Activated naive CD4-positive, alpha-beta T cell treated with anti-CD3 and anti-CD28 coated beads, Interleukin-2, amount 50 U/mL, for 72 hours (primary cell): ENCODE results near the gene SHROOM2. TPM values are rescaled to one million over a fixed set of nuclear protein-coding genes. Genes with fewer than 3 reads are reported as not detected.

ENCODE experiments used
- ATAC-seq, 2 donors: fragments of 150-1000 bp; cut with Tn5 transposase; 2 replicates each; pipeline ENCODE4 v1.10.0; 2021; ENCODE audit warnings: mild to moderate bottlenecking in 2 of 2, moderate library complexity in 2 of 2
- DNase-seq, 2 donors: peaks; one replicate each; pipeline ENCODE4 v3.0.0; 2021 to 2022; ENCODE audit warnings: low spot score in 2 of 2
- H3K27ac Mint-ChIP-seq, 2 donors: one replicate each; pipeline ENCODE4 v1.8.0; 2022; ENCODE audit warnings: mild to moderate bottlenecking in 2 of 2, mixed read lengths in 2 of 2
- H3K36me3 Mint-ChIP-seq, 2 donors: one replicate each; pipeline ENCODE4 v1.8.0; 2022; ENCODE audit warnings: mixed read lengths in 2 of 2
- H3K9me3 Mint-ChIP-seq, 2 donors: one replicate each; pipeline ENCODE4 v1.8.0; 2022; ENCODE audit warnings: mixed read lengths in 2 of 2
- total RNA-seq, 2 donors: library from RNA; stranded (reverse); gene quantifications; one replicate each; pipeline ENCODE4 v1.2.3, GENCODE V29; 2022

Gene SHROOM2
- total RNA-seq, 2 donors from 2014 or later, result not detected

DNA sequence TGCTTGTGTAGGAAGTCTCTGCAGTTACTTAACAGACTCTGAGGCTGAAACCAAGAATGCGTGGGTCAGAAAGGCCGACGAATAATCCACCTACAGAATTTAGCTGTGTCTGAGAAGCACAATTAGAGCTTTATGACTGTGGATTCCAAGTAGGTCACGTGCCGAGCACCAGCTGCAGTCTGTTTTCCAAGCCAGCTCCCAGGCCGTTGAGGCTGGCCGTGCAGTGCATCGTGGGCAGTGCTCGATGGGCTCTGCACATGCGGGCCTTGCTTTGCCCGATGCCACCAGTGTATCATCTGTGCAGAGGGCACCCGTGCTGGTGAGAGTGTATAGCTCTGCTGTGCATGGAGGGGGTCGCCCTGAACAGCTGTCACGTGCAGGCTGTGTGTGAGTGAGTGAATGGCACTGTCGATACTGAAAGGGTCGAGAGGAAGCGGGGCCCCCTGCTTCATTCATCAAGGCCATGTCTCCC, 113.4 kb downstream of the SHROOM2 start:
- ATAC-seq (peak in 1 of 2 donors; percentile 78), DNase-seq (no peak)
- H3K9me3 Mint-ChIP-seq, result no peaks in the 10 kb centered on the region
- H3K27ac Mint-ChIP-seq, result no peak overlapping the region
- H3K36me3 Mint-ChIP-seq, result no peaks in the 10 kb centered on the region

DNA sequence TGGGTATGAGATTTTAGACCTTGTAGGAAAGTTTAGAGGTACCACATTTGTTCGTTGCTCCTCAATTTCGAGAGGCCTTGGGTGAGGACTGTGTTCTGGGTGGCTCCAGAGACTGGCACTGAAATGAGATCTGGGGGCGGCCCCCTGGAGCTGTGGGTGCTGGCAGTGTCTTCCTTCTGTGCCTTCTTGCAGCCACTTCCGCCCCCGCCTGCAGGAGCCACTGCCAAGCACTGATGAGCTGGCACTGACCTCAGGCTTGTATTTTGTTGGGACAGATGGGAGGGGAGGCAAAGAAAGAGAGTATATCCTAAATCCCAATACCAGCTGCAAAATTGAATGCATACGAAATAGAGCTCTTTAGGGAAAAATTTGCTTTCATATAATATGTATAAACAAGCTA, 116.4 kb downstream of the SHROOM2 start:
- H3K9me3 Mint-ChIP-seq, result no peaks in the 10 kb centered on the region

DNA sequence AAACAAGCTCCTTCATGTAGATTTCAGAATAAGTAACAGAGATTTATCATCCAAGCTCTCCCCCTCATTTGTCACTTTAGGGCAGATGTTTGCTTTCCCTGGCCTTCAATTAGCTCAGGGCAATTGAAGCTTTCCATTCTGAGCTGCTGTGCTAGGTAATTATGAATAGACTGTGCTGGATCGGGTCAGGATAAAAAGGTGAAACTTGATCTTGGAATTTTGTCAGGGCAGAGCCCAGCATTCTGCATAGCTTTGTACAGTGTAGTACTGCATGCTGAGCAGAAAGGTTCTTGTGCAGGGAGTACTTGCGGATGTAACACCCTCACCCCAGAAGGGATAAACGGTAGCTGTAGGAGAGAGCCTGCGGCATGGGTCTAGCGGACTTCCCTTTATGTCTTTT, 116.9 kb downstream of the SHROOM2 start:
- Mint-ChIP-seq H3K9me3 (no peaks in the 10 kb centered on the region), H3K27ac (no peak overlapping the region), H3K36me3 (no peaks in the 10 kb centered on the region)
- no peak for DNase-seq
- no peak for ATAC-seq

More for the DNA sequence above, 116.4 kb downstream of the SHROOM2 start:
- Mint-ChIP-seq H3K36me3 (no peaks in the 10 kb centered on the region), H3K27ac (no peak overlapping the region)
- no peak for ATAC-seq
- DNase-seq, result no peak

DNA sequence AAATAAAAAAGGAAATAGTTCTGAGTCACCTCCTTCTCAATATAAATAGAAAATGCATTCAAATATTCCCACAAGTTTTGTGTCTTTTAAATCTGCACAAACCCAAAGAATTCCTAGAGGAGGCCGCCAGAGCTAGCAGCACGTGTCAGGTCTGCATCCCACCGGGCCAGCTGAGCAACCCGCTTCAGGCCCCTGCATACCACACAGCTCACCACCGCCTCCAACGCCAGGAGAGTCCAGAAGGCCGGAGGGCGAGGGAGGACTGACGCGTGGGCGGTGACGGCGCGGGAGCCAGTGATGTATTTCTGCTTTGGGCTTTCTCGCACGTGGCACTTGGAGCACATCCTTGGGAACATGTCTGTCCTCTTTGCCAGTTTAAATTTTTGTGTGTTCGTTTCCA, 119.1 kb downstream of the SHROOM2 start:
- Mint-ChIP-seq H3K27ac (no peak overlapping the region), H3K9me3 (no peaks in the 10 kb centered on the region), H3K36me3 (no peaks in the 10 kb centered on the region)
- ATAC-seq, result no peak
- DNase-seq, result no peak

DNA sequence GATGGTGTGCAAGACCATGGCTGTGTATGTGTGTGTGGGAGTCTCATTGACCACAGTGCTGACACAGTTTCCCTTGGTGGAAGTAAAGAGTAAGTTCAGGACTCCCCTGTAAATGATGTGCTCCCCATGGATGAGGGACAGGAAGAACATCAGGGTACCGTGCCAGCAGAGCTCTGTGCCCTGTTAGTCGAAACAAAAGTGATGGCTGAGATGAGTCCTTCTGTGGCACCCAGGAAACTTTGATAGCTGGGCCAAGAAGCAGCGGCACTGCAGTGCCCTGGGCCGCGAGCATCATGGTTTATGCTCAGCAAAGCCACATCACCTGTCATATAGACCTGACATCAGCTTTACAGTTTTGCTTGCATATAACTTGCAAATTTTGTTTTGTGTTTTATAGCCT, 119.5 kb downstream of the SHROOM2 start:
- ATAC-seq, result peak in 1 of 2 donors; percentile 44

DNA sequence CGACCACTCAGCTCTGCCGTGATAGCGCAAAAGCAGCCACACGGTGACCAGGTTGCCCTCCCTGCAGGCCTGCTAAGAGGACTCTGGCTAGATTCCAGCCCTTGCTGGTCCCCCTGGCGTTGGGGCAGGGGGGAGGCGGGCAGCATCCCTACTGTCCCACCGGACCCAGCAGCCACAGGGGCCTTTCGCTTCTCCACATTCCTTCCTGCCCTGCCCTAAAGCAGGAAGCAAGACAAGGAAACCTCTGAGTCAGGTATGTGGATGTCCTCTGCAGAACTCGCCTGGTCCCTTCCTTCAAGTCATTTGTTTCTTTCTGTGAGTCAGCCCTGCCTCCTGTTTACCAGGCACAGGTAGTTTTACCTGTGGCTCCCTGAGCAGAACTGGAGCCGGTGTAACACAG, 120.7 kb downstream of the SHROOM2 start:
- DNase-seq (no peak), ATAC-seq (no peak)
- Mint-ChIP-seq H3K9me3 (no peaks in the 10 kb centered on the region), H3K27ac (no peak overlapping the region), H3K36me3 (no peaks in the 10 kb centered on the region)

More for the DNA sequence above, 119.5 kb downstream of the SHROOM2 start:
- no peak for DNase-seq
- Mint-ChIP-seq H3K36me3 (no peaks in the 10 kb centered on the region), H3K9me3 (no peaks in the 10 kb centered on the region), H3K27ac (no peak overlapping the region)

DNA sequence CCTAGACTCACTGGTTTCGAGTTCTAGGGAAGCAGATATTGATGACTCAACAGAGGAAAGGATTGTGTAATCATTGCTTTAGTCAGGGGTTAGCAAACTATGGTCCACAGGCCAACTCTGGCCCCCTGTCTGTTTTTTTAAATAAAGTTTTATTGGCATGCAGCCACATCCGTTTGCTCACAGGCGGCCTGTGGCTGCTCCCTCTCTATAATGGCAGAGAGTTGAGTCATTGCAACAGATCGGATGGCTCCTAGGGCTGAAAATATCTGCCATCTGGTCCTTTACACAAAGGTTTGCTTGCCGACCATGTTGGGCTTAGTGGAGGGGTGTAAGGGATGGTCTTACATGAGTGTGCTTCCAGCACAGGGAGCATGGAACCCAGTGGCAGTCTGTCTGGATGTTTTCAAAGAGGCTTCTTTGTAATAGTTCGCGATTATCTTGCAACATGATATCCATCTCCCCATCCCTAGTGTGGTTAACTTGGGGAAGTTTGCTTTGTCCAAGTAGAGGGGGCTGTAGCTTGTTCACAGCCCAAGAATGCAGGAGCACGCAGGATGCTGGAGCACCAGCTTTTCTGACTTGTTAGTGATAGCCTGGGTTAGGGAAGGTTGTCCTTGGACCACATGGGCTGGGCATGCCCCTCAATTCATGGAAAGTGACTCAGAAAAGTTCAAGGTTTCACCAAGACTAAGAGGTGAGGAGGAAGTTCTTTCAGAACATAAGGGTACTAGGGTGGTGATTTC, 121.6 kb downstream of the SHROOM2 start:
- Mint-ChIP-seq H3K9me3 (no peaks in the 10 kb centered on the region), H3K27ac (no peak overlapping the region), H3K36me3 (no peaks in the 10 kb centered on the region)
- DNase-seq, result no peak
- peak in 1 of 2 donors; percentile 18 for ATAC-seq

DNA sequence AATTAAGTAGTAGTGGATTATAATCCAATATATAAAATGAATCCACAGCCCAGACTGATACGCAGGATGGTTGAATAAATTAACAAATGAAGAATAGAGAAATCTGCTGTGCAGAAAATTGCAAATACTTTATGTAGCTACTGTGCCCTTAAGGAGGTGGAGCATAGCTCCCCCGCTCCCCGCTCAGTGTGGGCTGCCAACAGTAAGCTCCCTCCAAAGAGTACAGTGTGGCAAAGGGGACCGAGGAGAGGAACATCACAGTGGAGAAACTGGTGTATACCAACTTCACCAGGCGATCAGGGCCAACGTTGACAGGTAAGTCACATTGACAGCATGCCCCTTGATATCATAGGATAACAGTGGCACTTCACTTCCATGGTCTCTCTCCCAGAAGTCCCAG, 123.0 kb downstream of the SHROOM2 start:
- Mint-ChIP-seq H3K36me3 (no peaks in the 10 kb centered on the region), H3K9me3 (no peaks in the 10 kb centered on the region), H3K27ac (no peak overlapping the region)
- DNase-seq, result no peak
- no peak for ATAC-seq

DNA sequence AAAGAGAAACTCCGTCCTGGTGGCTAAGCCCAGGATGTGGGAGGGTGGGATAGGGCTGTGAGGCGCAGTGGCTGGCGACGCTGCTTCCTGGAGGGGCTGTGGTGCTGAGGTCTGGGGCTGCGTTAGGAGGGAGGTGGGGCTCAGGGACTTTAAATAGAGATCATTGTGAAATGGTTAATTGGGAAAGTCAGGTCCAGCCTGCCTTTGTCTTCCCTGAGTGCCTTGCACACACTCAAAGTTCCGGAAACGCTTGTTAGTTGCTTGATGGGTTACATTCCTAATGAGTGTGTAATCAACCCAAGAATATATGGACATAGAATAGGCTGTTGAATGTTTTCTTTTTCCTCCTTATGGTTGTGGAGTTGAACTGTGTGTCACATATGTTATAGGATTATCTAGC, 125.3 kb downstream of the SHROOM2 start:
- Mint-ChIP-seq H3K27ac (no peak overlapping the region), H3K9me3 (no peaks in the 10 kb centered on the region), H3K36me3 (no peaks in the 10 kb centered on the region)
- DNase-seq (no peak), ATAC-seq (no peak)

DNA sequence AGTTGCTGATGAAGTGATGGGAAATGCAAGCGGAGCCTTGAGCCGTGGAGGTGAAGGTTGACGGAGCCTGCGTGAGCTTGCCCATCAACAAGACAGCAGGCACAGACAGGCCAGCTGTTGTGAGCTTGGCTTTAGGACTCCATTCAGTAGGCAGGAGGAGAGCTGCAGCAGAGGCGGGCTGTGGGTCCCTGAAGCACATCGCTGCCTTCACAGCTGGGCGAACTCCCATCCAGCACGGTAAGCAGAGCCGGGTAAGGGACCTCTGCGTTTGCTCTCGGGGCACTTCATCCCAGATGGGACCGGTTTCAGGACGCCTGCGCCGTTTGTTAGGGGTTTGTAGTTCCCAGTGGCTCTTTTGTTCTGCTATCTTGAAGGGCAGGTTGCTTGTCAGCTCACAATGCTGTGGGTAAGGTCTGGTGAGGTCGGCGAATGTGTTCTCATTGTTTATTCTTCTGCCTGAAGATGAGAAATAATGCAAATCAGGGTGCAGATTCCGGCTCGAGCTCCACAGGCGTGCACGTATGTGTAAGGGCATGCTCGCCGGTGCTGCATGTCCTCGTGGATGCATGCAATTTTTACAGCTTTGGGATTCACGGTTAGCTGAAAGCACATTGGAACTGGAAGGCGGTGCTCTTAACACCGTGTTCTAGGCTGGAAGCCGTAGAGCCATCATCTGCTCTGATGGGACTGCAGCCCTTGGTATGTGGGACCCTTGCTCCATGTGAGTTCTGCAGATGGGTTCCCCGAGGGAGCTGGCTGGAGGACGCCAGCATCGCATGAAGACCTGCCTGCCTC, 126.3 kb downstream of the SHROOM2 start:
- no peaks in the 10 kb centered on the region for H3K9me3 Mint-ChIP-seq
- ATAC-seq, result no peak
- H3K36me3 Mint-ChIP-seq, result no peaks in the 10 kb centered on the region
- no peak overlapping the region for H3K27ac Mint-ChIP-seq
- no peak for DNase-seq

DNA sequence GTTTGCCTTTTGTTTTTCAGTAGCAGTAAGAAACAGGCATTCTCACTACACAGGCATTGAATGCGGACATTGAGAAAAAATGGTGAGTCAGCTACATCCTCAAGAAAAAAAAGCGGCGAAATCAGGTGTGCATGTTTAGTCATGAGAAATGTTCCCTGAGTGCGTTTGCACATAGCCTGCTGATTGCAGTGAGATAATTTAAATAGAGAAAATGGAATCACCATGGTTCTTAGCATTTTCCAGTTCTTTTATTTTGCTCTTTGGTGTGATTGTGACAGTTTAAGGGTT, 126.9 kb downstream of the SHROOM2 start:
- H3K36me3 Mint-ChIP-seq, result no peaks in the 10 kb centered on the region
- no peak overlapping the region for H3K27ac Mint-ChIP-seq
- no peaks in the 10 kb centered on the region for H3K9me3 Mint-ChIP-seq
- DNase-seq, result no peak
- no peak for ATAC-seq

DNA sequence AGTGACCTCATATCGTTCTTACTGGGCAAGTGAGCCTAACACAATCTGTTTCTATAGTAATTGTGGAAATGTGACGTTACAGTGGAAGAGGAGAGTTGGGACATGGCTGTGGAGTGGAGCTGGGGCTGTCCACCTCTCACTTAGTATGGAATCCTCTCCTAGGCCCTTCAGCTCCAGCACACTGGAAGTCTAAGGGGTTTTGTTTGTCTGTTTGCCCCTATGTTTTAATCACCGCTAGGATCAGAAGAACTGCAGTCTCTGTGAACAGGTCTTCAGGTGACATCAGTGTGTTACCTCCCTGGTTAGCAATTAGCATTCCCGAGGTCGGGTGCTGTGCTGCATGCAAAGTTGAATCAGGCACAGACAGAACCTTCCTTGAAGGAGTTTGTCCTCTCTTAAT, 131.6 kb downstream of the SHROOM2 start:
- no peak overlapping the region for H3K27ac Mint-ChIP-seq
- ATAC-seq, result no peak
- no peak for DNase-seq
- no peaks in the 10 kb centered on the region for H3K36me3 Mint-ChIP-seq
- H3K9me3 Mint-ChIP-seq, result no peaks in the 10 kb centered on the region

DNA sequence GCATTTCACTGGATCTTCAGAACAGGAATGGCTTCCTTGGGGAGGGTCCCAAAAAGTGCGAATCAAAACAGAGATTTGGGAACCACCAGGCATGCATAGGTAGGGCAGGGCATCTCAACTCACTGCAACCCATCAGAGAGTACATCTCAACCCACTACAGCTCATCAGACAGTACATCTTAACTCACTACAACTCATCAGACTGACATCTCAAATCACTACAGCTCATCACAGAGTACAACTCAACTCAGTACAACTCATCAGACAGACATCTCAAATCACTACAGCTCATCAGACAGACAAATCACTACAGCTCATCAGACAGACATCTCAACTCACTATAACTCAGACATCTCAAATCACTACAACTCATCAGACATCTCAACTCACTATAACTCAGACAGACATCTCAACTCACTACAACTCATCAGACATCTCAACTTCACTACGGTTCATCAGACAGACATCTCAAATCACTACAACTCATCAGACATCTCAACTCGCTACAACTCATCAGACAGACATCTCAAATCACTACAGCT, 133.5 kb downstream of the SHROOM2 start:
- Mint-ChIP-seq H3K36me3 (no peaks in the 10 kb centered on the region), H3K9me3 (no peaks in the 10 kb centered on the region), H3K27ac (no peak overlapping the region)
- peak in 1 of 2 donors; percentile 55 for ATAC-seq
- DNase-seq, result no peak

DNA sequence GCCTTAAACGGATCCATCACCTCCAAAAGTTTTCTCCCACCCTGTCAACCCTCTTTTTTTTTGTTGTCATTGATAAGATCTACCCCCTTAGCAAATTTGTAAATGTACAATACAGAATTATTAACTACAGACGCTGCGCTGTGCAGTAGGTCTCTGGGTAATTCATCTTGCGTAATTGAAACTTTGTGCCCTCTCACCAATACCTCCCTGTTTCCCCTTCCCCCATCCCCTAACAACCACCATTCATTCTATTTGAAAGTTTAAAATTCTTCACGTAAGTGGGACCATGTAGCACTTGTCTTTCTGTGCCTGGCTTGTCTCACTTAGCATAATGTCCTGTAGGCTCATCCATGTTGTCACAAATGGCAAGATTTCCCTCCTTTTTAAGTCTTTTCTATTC, 135.2 kb downstream of the SHROOM2 start:
- H3K27ac Mint-ChIP-seq, result no peak overlapping the region
- no peaks in the 10 kb centered on the region for H3K9me3 Mint-ChIP-seq
- DNase-seq (no peak), ATAC-seq (no peak)
- H3K36me3 Mint-ChIP-seq, result no peaks in the 10 kb centered on the region

DNA sequence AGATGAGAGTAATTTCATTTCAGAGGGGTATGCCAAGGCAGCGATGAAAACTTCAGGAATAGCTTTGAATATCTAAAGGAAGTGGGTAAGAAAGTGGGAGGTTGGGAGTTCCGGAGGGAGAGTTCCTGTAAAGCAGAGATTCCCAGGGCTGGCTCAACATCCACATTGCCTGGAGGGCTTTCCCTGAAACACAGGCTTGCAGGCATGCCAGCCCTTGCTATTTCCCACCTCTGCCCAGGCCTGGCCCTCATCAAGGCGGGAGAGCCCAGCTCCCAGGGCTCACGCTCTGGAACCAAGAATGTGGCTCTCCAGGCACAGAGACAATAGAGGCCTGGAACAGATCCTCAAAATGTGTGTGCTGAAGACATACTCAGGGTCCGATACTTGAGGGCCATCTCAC, 137.1 kb downstream of the SHROOM2 start:
- no peak overlapping the region for H3K27ac Mint-ChIP-seq
- no peaks in the 10 kb centered on the region for H3K9me3 Mint-ChIP-seq
- no peaks in the 10 kb centered on the region for H3K36me3 Mint-ChIP-seq
- no peak for DNase-seq
- ATAC-seq, result no peak

DNA sequence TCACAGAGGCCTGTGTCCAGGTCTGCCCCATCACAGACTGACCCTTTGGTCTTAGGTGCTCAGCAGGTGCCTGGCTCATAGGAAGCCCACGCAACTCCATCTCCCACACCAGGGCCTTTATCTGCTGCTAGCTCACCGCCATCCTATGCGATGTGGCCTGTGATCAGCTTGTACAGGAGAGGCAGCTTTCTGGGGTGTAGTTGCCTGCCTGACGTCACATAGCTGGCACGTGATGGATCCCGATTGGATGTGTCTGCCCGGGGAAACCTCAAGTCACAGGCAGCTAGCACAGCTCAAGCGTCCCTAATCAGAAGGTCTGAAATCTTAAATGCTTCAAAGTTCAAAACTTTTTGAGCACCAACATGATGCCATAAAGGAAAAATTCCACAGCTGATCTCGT, 139.8 kb downstream of the SHROOM2 start:
- Mint-ChIP-seq H3K9me3 (no peaks in the 10 kb centered on the region), H3K36me3 (no peaks in the 10 kb centered on the region), H3K27ac (no peak overlapping the region)
- DNase-seq, result no peak
- ATAC-seq, result no peak

DNA sequence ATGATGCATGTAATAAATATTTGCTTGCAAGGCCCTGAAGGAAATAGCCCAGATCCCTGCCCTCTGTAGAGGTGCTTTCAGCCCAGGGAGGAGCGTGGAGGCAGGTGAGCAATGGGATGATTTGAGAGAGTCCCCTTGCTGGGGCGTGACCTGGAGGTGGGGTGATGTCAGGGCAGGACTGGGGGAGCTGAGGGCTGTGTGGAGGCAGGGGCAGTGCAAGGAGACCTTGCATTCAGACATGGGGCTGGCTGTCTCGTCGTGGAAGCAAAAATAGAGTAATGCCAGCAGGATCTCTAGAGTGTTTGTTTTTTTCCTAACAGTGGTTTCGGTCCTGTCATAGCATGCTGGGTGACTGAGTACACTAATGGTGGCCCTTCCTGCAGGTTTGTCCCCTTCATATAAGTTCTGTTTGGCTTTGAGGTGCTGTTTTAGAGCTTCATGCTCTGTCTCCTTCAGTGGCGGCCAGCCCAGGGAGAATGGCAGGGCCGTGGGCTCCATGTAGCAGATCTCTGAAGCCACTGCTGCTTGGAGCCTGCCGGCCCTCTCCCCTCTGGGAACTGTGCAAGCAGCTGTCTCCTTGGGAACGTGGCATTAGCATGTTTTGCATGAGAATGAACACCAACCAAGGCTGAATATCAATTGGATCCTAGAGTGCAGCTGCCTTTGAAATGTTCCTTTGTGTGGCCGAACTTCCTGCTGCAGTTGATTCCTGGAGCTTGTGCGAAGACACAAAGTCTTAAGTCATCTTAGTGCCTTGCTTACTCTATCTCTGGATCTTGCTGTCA, 141.7 kb downstream of the SHROOM2 start:
- Mint-ChIP-seq H3K36me3 (no peaks in the 10 kb centered on the region), H3K9me3 (no peaks in the 10 kb centered on the region), H3K27ac (no peak overlapping the region)
- DNase-seq, result no peak
- no peak for ATAC-seq
